Measurements from ENCODE around the gene CDK19.

DNA sequence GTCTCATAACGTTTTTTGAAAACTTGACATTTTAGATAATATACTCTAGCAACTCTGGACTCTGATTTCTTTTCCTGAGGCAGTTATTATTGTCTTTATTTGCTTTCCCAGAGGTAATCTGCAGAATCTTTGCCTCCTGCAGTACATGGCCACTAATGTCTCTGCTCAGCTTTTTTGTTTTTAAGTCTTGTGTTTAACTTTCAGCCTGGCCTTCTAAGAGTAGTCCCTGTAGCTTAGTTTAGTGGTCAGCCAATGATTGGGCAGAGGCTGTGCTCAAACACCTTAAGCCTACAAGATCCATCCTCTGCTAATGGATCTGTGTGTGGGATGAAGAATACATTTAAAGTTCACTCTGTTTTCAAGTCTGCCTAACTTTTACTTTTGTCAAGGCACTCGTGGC lies 241.7 kb downstream of the CDK19 start:
- TF ChIP-seq, protein P1, sequence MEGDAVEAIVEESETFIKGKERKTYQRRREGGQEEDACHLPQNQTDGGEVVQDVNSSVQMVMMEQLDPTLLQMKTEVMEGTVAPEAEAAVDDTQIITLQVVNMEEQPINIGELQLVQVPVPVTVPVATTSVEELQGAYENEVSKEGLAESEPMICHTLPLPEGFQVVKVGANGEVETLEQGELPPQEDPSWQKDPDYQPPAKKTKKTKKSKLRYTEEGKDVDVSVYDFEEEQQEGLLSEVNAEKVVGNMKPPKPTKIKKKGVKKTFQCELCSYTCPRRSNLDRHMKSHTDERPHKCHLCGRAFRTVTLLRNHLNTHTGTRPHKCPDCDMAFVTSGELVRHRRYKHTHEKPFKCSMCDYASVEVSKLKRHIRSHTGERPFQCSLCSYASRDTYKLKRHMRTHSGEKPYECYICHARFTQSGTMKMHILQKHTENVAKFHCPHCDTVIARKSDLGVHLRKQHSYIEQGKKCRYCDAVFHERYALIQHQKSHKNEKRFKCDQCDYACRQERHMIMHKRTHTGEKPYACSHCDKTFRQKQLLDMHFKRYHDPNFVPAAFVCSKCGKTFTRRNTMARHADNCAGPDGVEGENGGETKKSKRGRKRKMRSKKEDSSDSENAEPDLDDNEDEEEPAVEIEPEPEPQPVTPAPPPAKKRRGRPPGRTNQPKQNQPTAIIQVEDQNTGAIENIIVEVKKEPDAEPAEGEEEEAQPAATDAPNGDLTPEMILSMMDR (conservative IDR thresholded peaks at IDR 0.05), result no peak
- TF ChIP-seq ZFX (IDR thresholded peaks at IDR 0.05), result no peak

Data from C4-2B (cell line).